Lung (tissue), 12 donors: ENCODE results near the gene GLRX. TPM values are rescaled to one million over a fixed set of nuclear protein-coding genes. Genes with fewer than 3 reads are reported as not detected.

ENCODE experiments used
- ATAC-seq: fragments of 200-7000 bp; cut with Tn5 transposase; one replicate; pipeline ENCODE4 v1.9.1; 2020; ENCODE audit warnings: moderate number of reproducible peaks; ENCODE audit not compliant: insufficient read depth, low FRiP score
- DNase-seq, 3 donors: peaks; one replicate each; pipeline ENCODE4 v3.0.0-alpha.2; 2013 to 2017
- H3K27ac ChIP-seq, 2 donors: one replicate each; pipeline ENCODE4 v1.5.1; 2013; ENCODE audit warnings: mild to moderate bottlenecking in 2 of 2, moderate library complexity in 2 of 2, control low read depth in 1 of 2, inconsistent platforms in 1 of 2, low read depth in 1 of 2, low read length in 1 of 2
- H3K27me3 ChIP-seq, 3 donors: one replicate each; pipeline ENCODE4 v1.5.1; 2013; ENCODE audit warnings: low read length in 2 of 3; ENCODE audit not compliant: control insufficient read depth in 3 of 3, insufficient read depth in 3 of 3
- H3K36me3 ChIP-seq, 4 donors: one replicate each; pipeline ENCODE4 v1.5.1; 2013; ENCODE audit warnings: low read length in 4 of 4, mild to moderate bottlenecking in 1 of 4, moderate library complexity in 1 of 4; ENCODE audit not compliant: control insufficient read depth in 4 of 4, insufficient read depth in 4 of 4
- H3K4me1 ChIP-seq, 5 donors: one replicate each; pipeline ENCODE4 v1.5.1; 2013; ENCODE audit warnings: low read length in 5 of 5, mild to moderate bottlenecking in 2 of 5, moderate library complexity in 1 of 5; ENCODE audit not compliant: control insufficient read depth in 5 of 5, insufficient read depth in 5 of 5
- H3K4me3 ChIP-seq: one replicate; pipeline ENCODE4 v1.5.1; 2013; ENCODE audit warnings: mild to moderate bottlenecking, control low read depth, moderate library complexity
- H3K9ac ChIP-seq, 2 donors: one replicate each; pipeline ENCODE4 v1.5.1; 2013; ENCODE audit warnings: low read length in 2 of 2, control low read depth in 1 of 2; ENCODE audit not compliant: insufficient read depth in 1 of 2
- H3K9me3 ChIP-seq, 4 donors: one replicate each; pipeline ENCODE4 v1.5.1; 2013; ENCODE audit warnings: low read length in 3 of 4, mild to moderate bottlenecking in 1 of 4, moderate library complexity in 1 of 4; ENCODE audit not compliant: control insufficient read depth in 4 of 4, insufficient read depth in 3 of 4
- WGBS, 2 donors: extraction: QIAGEN DNeasy Blood & Tissue Kit; methylation state at CpG; one replicate each; pipeline ENCODE4 v1.1.7; 2013; 5-methylcytosine and 5-hydroxymethylcytosine counted together
- polyA plus RNA-seq, 2 donors: library from polyadenylated mRNA; stranded (reverse); fragments of 200-250 nt; gene quantifications; one replicate each; pipeline ENCODE4 v1.2.1, GENCODE V29; 2013
- total RNA-seq, 2 donors: library from RNA; depleted of rRNA in 1 of 2; stranded (reverse); fragments of >200 nt in 1 of 2; gene quantifications; one replicate each; pipeline ENCODE4 v1.2.1, GENCODE V29; 2014 to 2021
- TF ChIP-seq, protein P1 (sequence below): IDR thresholded peaks from 2 replicates; pipeline ENCODE4 v1.5.1; 2012; ENCODE audit warnings: mild to moderate bottlenecking; ENCODE audit errors: control extremely low read depth, extremely low read depth
- donor health status: control.
- donor health status: control.
- donor health status: Bipolar disorder and iron deficiency.
- donor health status: healthy.
- donor health status: DM: yes; HTN: yes; CAD: no.

The GLRX gene
- total and polyA plus RNA-seq, 4 donors = 23.1 to 300 (median 91.2) TPM

GRCh38 chr5:95809414-95809960 is 13.0 kb downstream of the GLRX start:
- peaks cover 11 to 43% (median 16%) of the 10 kb centered on the region in 5 donors for H3K4me1 ChIP-seq
- H3K4me3 ChIP-seq = no peak overlapping the region
- 35 to 55% methylated on average over 2 of the region's 2 CpGs for WGBS, 2 donors
- DNase-seq = peak in 1 of 3 donors; percentile 41
- H3K27me3 ChIP-seq = no peaks in the 10 kb centered on the region
- ATAC-seq = no peak
- TF ChIP-seq, protein P1, sequence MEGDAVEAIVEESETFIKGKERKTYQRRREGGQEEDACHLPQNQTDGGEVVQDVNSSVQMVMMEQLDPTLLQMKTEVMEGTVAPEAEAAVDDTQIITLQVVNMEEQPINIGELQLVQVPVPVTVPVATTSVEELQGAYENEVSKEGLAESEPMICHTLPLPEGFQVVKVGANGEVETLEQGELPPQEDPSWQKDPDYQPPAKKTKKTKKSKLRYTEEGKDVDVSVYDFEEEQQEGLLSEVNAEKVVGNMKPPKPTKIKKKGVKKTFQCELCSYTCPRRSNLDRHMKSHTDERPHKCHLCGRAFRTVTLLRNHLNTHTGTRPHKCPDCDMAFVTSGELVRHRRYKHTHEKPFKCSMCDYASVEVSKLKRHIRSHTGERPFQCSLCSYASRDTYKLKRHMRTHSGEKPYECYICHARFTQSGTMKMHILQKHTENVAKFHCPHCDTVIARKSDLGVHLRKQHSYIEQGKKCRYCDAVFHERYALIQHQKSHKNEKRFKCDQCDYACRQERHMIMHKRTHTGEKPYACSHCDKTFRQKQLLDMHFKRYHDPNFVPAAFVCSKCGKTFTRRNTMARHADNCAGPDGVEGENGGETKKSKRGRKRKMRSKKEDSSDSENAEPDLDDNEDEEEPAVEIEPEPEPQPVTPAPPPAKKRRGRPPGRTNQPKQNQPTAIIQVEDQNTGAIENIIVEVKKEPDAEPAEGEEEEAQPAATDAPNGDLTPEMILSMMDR = no peak
- H3K9ac ChIP-seq = no peak overlapping the region
- H3K9me3 ChIP-seq = peaks cover 0 to 3% (median 0%) of the 10 kb centered on the region in 4 donors
- peak overlapping the region in 1 of 2 donors; percentile 85 for H3K27ac ChIP-seq
- no peaks in the 10 kb centered on the region for H3K36me3 ChIP-seq

DNA sequence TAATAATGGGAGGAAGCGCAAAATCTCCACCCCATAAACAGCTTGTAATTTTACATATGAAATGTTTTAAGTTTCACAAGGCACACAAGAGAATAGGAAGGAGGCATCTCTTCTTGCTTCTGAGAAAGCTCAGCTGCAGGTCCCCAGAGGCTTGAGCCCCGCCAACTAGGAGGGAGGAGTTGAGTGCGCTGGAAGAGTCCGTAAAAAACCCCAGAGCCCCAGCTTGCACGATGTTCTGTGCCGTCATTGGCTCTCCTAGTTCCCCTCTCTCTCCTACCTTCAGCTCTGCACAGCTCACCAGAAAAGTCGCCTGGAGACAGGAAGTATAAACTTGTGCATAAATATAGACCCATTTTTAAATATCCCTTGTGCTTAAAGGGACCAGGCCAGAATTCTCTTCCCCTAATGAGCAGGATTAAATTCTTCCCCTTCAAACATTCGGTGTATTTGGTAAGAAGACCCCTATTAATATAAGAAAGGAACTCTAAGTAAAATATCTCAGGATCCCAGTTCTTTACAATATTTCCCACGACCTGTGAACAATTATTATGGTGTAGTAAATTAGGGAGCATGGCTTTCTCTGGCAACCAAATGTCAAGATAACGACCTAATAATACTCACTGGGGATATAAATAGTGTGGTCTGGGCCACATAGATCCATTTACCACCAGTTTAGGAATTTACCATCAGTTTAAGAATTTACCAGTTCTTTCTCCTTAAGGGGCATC is 13.7 kb downstream of the GLRX start:
- H3K4me1 ChIP-seq = peaks cover 11 to 43% (median 16%) of the 10 kb centered on the region in 5 donors
- H3K9ac ChIP-seq = no peak overlapping the region
- TF ChIP-seq, protein P1 = no peak
- DNase-seq (peak; percentile 53 to 83 (median 65)), ATAC-seq (peak; percentile 73)
- H3K27ac ChIP-seq = peak overlapping the region; percentile 15 to 85
- no peaks in the 10 kb centered on the region for H3K36me3 ChIP-seq
- H3K27me3 ChIP-seq = no peaks in the 10 kb centered on the region
- WGBS, 2 donors = 21 to 39% methylated on average over 10 of the region's 10 CpGs
- no peak overlapping the region for H3K4me3 ChIP-seq
- peaks cover 0 to 3% (median 0%) of the 10 kb centered on the region in 4 donors for H3K9me3 ChIP-seq

GRCh38 chr5:95808013-95808685 is 14.4 kb downstream of the GLRX start:
- H3K27me3 ChIP-seq = no peaks in the 10 kb centered on the region
- peaks cover 0 to 3% (median 0%) of the 10 kb centered on the region in 4 donors for H3K9me3 ChIP-seq
- DNase-seq (no peak), ATAC-seq (no peak)
- TF ChIP-seq, protein P1 = no peak
- 73 to 81% methylated on average over 7 of the region's 7 CpGs for WGBS, 2 donors
- H3K27ac ChIP-seq = peak overlapping the region; percentile 15 to 85
- no peak overlapping the region for H3K4me3 ChIP-seq
- peaks cover 11 to 43% (median 16%) of the 10 kb centered on the region in 5 donors for H3K4me1 ChIP-seq
- H3K36me3 ChIP-seq = no peaks in the 10 kb centered on the region
- no peak overlapping the region for H3K9ac ChIP-seq
